ENCODE measurements around the gene ZBTB3. TPM values are rescaled to one million over a fixed set of nuclear protein-coding genes. Genes with fewer than 3 reads are reported as not detected.
"Not testable (repeated sequence)": the region's sequence is repeated elsewhere in the genome, so short reads cannot be mapped to it uniquely, and the experiment has no call there.

The ZBTB3 gene
- total RNA-seq, 1 experiment from 2014 or later: 3.3 TPM

- Histone ChIP-seq H3K36me3 (ENCODE audit: low read depth, low read length) (peaks cover 11% of the 10 kb centered on the region), H3K4me3 (ENCODE audit: low read length) (peak within 1 kb of the TSS; percentile 74), H2AFZ (ENCODE audit: low read length) (peak within 1 kb of the TSS; percentile 80), H3K27me3 (ENCODE audit: low read length) (no peaks in the 10 kb centered on the region), H3K9me3 (ENCODE audit: low read length) (no peaks in the 10 kb centered on the region), H3K79me2 (ENCODE audit: low read length) (peaks cover 20% of the 10 kb centered on the region), H3K27ac (ENCODE audit: low read length) (peak within 1 kb of the TSS; percentile 76), H3F3A (ENCODE audit: low read length, unreplicated experiment) (peaks cover 3% of the 10 kb centered on the region), H3K4me2 (ENCODE audit: low read length) (peak within 1 kb of the TSS; percentile 92), H3K4me1 (ENCODE audit: insufficient read depth, low read length) (peaks cover 13% of the 10 kb centered on the region), H3K9ac (ENCODE audit: low read length) (peak within 1 kb of the TSS; percentile 72), H3K9me2 (replicated peaks; ENCODE audit: low read length) (no peaks in the 10 kb centered on the region), H4K20me1 (ENCODE audit: low read length) (no peaks in the 10 kb centered on the region)
- TSS peak; percentile 65 for BruUV-seq (replicated peaks)
- DNase-seq (peak; percentile 99), ATAC-seq (peak; percentile 92)
- CTCF ChIA-PET: interaction anchor here (0.5 to 1.5 kb wide), 8 partner anchors 10 to 149 kb away, joined by 3 to 12 read pairs (median 4); partner anchors contain the start of genes B3GAT3, POLR2G and ZBTB3
- POLR2A ChIA-PET (ENCODE audit: unreplicated experiment): interaction anchor here (0.5 to 1.1 kb wide), 12 partner anchors 12 to 291 kb away, joined by 3 to 21 read pairs (median 4); partner anchors contain the start of genes HNRNPUL2 and ZBTB3
- intact Hi-C loops (cut with micrococcal nuclease): loop anchor here (2.0 kb wide), 1 partner anchor 43 kb away; the partner anchor contains the start of gene TTC9C
- no peak for TF ChIP-seq EZH2phosphoT487 (IDR thresholded peaks at IDR 0.05; ENCODE audit: borderline replicate concordance, low read length)
- TF ChIP-seq CTCF (conservative IDR thresholded peaks at IDR 0.05; ENCODE audit: low read depth, low read length): no peak
- TF ChIP-seq EZH2 (IDR thresholded peaks at IDR 0.05; ENCODE audit: low read length, unreplicated experiment): no peak
These were observed 17.4 kb upstream of the ZBTB3 start, which contains the start of gene TAF6L for GRCh38 chr11:62771144-62772021. TAF6L (plus strand) TSS chr11:62771396; CDS start chr11:62775784, 4,388 bp downstream.

- Histone ChIP-seq H3K9me2 (replicated peaks; ENCODE audit: low read length) (no peaks in the 10 kb centered on the region), H3K4me2 (ENCODE audit: low read length) (peak overlapping the region; percentile 92), H3K4me3 (ENCODE audit: low read length) (peak overlapping the region; percentile 74), H4K20me1 (ENCODE audit: low read length) (no peaks in the 10 kb centered on the region), H3K9ac (ENCODE audit: low read length) (peak overlapping the region; percentile 72), H3K27me3 (ENCODE audit: low read length) (no peaks in the 10 kb centered on the region), H3K4me1 (ENCODE audit: insufficient read depth, low read length) (peaks cover 13% of the 10 kb centered on the region), H3F3A (ENCODE audit: low read length, unreplicated experiment) (peaks cover 3% of the 10 kb centered on the region), H3K79me2 (ENCODE audit: low read length) (peaks cover 20% of the 10 kb centered on the region), H3K36me3 (ENCODE audit: low read depth, low read length) (peaks cover 8% of the 10 kb centered on the region), H2AFZ (ENCODE audit: low read length) (peak overlapping the region; percentile 80), H3K9me3 (ENCODE audit: low read length) (no peaks in the 10 kb centered on the region), H3K27ac (ENCODE audit: low read length) (peak overlapping the region; percentile 76)
- peak; percentile 10 for ATAC-seq
- TSS peak; percentile 95 for BruUV-seq (replicated peaks)
- ChIA-PET POLR2A (ENCODE audit: unreplicated experiment) (interaction anchor here (0.6 to 1.1 kb wide), 8 partner anchors 17 to 291 kb away, joined by 3 to 11 read pairs (median 4); partner anchors contain the start of genes HNRNPUL2 and ZBTB3), CTCF (interaction anchor here (0.6 to 1.5 kb wide), 6 partner anchors 9 to 149 kb away, joined by 3 to 12 read pairs (median 4); partner anchors contain the start of genes B3GAT3, POLR2G and ZBTB3)
- TF ChIP-seq CTCF (conservative IDR thresholded peaks at IDR 0.05; ENCODE audit: low read depth, low read length) (no peak), EZH2 (IDR thresholded peaks at IDR 0.05; ENCODE audit: low read length, unreplicated experiment) (no peak), EZH2phosphoT487 (IDR thresholded peaks at IDR 0.05; ENCODE audit: borderline replicate concordance, low read length) (no peak)
- no peak for DNase-seq
- intact Hi-C loops (cut with micrococcal nuclease): loop anchor here (2.0 kb wide), 1 partner anchor 42 kb away; the partner anchor contains the start of gene TTC9C
These were observed 16.8 kb upstream of the ZBTB3 start for GRCh38 chr11:62770778-62771143.

GRCh38 chr11:62760867-62761227, 6.9 kb upstream of the ZBTB3 start:
- Histone ChIP-seq H2AFZ (ENCODE audit: low read length) (peak overlapping the region; percentile 68), H3K4me1 (ENCODE audit: insufficient read depth, low read length) (peaks cover 13% of the 10 kb centered on the region), H3K4me2 (ENCODE audit: low read length) (peak overlapping the region; percentile 94), H3K9ac (ENCODE audit: low read length) (peak overlapping the region; percentile 12; the same call in 1 of the 2 replicates), H3K4me3 (ENCODE audit: low read length) (peak overlapping the region; percentile 81), H3K79me2 (ENCODE audit: low read length) (peaks cover 16% of the 10 kb centered on the region), H3K36me3 (ENCODE audit: low read depth, low read length) (peaks cover 13% of the 10 kb centered on the region)
- H3K9me3 ChIP-seq (ENCODE audit: low read length); H3K9me2 ChIP-seq (replicated peaks; ENCODE audit: low read length); intact Hi-C loops (cut with micrococcal nuclease); H4K20me1 ChIP-seq (ENCODE audit: low read length); H3K27me3 ChIP-seq (ENCODE audit: low read length); H3K27ac ChIP-seq (ENCODE audit: low read length); H3F3A ChIP-seq (ENCODE audit: low read length, unreplicated experiment); DNase-seq: not testable (repeated sequence)
- ChIA-PET POLR2A (ENCODE audit: unreplicated experiment) (interaction anchor here (0.5 to 0.7 kb wide), 2 partner anchors 62 to 366 kb away, joined by 3 to 4 read pairs; no protein-coding TSS in a partner anchor), CTCF (interaction anchor here (0.6 kb wide), 1 partner anchor 66 kb away, joined by 3 read pairs; no protein-coding TSS in a partner anchor)
- ATAC-seq: peak; percentile 10
- TSS peak; percentile 94 for BruUV-seq (replicated peaks)
